ENCODE measurements around the gene IDH3B. TPM values are rescaled to one million over a fixed set of nuclear protein-coding genes. Genes with fewer than 3 reads are reported as not detected.
"Not testable (repeated sequence)": the region's sequence is repeated elsewhere in the genome, so short reads cannot be mapped to it uniquely, and the experiment has no call there.

Gene IDH3B
- total and polyA plus RNA-seq, 11 donors: 122 to 356 (median 197) TPM

- peak in 3 of 5 donors; percentile 34 to 69 (median 40) for DNase-seq
- 24 to 33% (median 26%) methylated on average over 18 of the region's 18 CpGs for WGBS, 4 donors
- ATAC-seq: peak in 3 of 4 donors; percentile 48 to 71 (median 63)
Measured at GRCh38 chr20:2688041-2688591, 24.1 kb upstream of the IDH3B start.

GRCh38 chr20:2687514-2687913 lies 23.5 kb upstream of the IDH3B start:
- ATAC-seq (no peak), DNase-seq (no peak)
- Histone ChIP-seq H3K9me3 (no peaks in the 10 kb centered on the region), H3K27ac (no peak overlapping the region), H3K4me3 (no peak overlapping the region), H3K27me3 (peaks cover 0 to 16% (median 0%) of the 10 kb centered on the region in 9 donors), H3K4me1 (peaks cover 0 to 13% (median 4%) of the 10 kb centered on the region in 12 donors), H3K36me3 (no peaks in the 10 kb centered on the region)
- 37 to 52% (median 43%) methylated on average over 6 of the region's 6 CpGs for WGBS, 4 donors
- no peak for TF ChIP-seq CTCF (IDR thresholded peaks at IDR 0.05)
- intact Hi-C loops (cut with DNase I): loop anchor here in 2 of 10 donors (5.0 to 10.0 kb wide), 2 partner anchors 57 to 155 kb away; partner anchors contain the start of genes PCED1A (in 1 of the 2) and VPS16 (in 1 of the 2)

More at GRCh38 chr20:2688041-2688591, 24.1 kb upstream of the IDH3B start:
- H3K27me3 ChIP-seq: peaks cover 0 to 16% (median 0%) of the 10 kb centered on the region in 9 donors
- intact Hi-C loops (cut with DNase I): loop anchor here in 3 of 10 donors (2.0 to 10.0 kb wide), 4 partner anchors 55 to 313 kb away; partner anchors contain the start of genes PCED1A (in 1 of the 3) and VPS16 (in 1 of the 3)
- peak; percentile 43 to 77 (median 58) for TF ChIP-seq CTCF (IDR thresholded peaks at IDR 0.05)
- no peak for TF ChIP-seq POLR2A (IDR thresholded peaks at IDR 0.05)
- no peak overlapping the region for H3K27ac ChIP-seq
- no peaks in the 10 kb centered on the region for H3K36me3 ChIP-seq
- no peaks in the 10 kb centered on the region for H3K9me3 ChIP-seq
- peaks cover 0 to 13% (median 4%) of the 10 kb centered on the region in 12 donors for H3K4me1 ChIP-seq
- no peak overlapping the region for H3K4me3 ChIP-seq

GRCh38 chr20:2684817-2685216 lies 20.8 kb upstream of the IDH3B start:
- not testable (repeated sequence) for DNase-seq, H3K4me1 ChIP-seq, H3K36me3 ChIP-seq, H3K9me3 ChIP-seq, H3K27ac ChIP-seq, ATAC-seq, H3K4me3 ChIP-seq
- H3K27me3 ChIP-seq: peaks cover 0 to 15% (median 0%) of the 10 kb centered on the region in 9 donors
- intact Hi-C loops (cut with DNase I): loop anchor here in 2 of 10 donors (5.0 to 10.0 kb wide), 2 partner anchors 60 to 157 kb away; partner anchors contain the start of genes PCED1A (in 1 of the 2) and VPS16 (in 1 of the 2)
- WGBS, 4 donors: 76 to 90% (median 86%) methylated on average over 4 of the region's 4 CpGs

GRCh38 chr20:2682040-2682439 lies 18.0 kb upstream of the IDH3B start:
- H3K36me3 ChIP-seq, H3K4me1 ChIP-seq, H3K9me3 ChIP-seq, H3K27me3 ChIP-seq, H3K4me3 ChIP-seq, H3K27ac ChIP-seq, DNase-seq, ATAC-seq: not testable (repeated sequence)
- intact Hi-C loops (cut with DNase I): loop anchor here in 1 of 10 donors (10.0 kb wide), 1 partner anchor 63 kb away; no protein-coding TSS in a partner anchor
- 80 to 94% (median 89%) methylated on average over 3 of the region's 3 CpGs for WGBS, 4 donors

- Histone ChIP-seq H3K4me3 (no peak overlapping the region), H3K4me1 (no peaks in the 10 kb centered on the region), H3K27ac (no peak overlapping the region), H3K9me3 (no peaks in the 10 kb centered on the region), H3K27me3 (peaks cover 0 to 5% (median 0%) of the 10 kb centered on the region in 9 donors), H3K36me3 (no peaks in the 10 kb centered on the region)
- DNase-seq: no peak
- TF ChIP-seq CTCF (IDR thresholded peaks at IDR 0.05) (no peak), POLR2A (IDR thresholded peaks at IDR 0.05) (no peak)
- intact Hi-C loops (cut with DNase I): loop anchor here in 1 of 10 donors (10.0 kb wide), 1 partner anchor 65 kb away; no protein-coding TSS in a partner anchor
- WGBS, 4 donors: 78 to 87% (median 81%) methylated on average over 4 of the region's 4 CpGs
- no peak for ATAC-seq
Measured at GRCh38 chr20:2680046-2680445, 16.0 kb upstream of the IDH3B start.
